Fibroblast of villous mesenchyme (primary cell): Measurements from ENCODE around the gene ARMC7. TPM values are rescaled to one million over a fixed set of nuclear protein-coding genes. Genes with fewer than 3 reads are reported as not detected.
"Not testable (repeated sequence)": the region's sequence is repeated elsewhere in the genome, so short reads cannot be mapped to it uniquely, and the experiment has no call there.

Experiments used
- DNase-seq: peaks from one replicate; pipeline ENCODE4 v3.0.0-alpha.2; 2010; ENCODE audit warnings: low read depth
- H3K4me3 ChIP-seq: 2 replicates; pipeline ENCODE4 v1.5.1; 2011; ENCODE audit warnings: low read depth, mild to moderate bottlenecking, low read length
- CTCF ChIP-seq: IDR thresholded peaks from 2 replicates; pipeline ENCODE4 v1.5.1; 2012; ENCODE audit warnings: low read depth, mild to moderate bottlenecking, low read length; ENCODE audit not compliant: insufficient read depth
- total RNA-seq: library from RNA; depleted of rRNA; stranded (reverse); fragments of >200 nt; gene quantifications from 2 replicates; pipeline ENCODE4 v1.2.3, GENCODE V29; 2012

ARMC7 gene
- total RNA-seq, 1 donor, result 3.0 TPM

GRCh38 chr17:75159196-75160031 lies 49.6 kb downstream of the ARMC7 start:
- TF ChIP-seq CTCF, result no peak
- DNase-seq, result no peak
- H3K4me3 ChIP-seq, result no peak overlapping the region

DNA sequence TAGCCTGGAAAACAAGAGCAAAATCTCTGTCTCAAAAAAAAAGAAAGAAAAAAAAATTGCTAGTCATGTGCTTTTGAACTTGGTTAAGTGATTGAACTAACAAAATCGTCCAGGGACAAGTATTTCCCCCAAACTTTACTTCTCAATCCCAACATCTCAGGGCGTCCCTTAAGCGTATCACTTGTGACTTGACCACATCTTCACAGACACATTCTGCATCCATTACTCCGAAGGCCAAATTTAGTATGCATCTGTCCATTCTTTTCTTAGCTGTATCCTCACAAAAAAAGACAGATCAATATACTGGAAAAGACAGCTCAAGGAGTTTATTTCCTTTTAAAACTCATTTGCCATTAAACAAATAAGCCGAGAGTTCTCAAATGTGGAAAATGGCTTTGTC lies 50.4 kb downstream of the ARMC7 start:
- no peak for DNase-seq
- H3K4me3 ChIP-seq, result no peak overlapping the region
- no peak for TF ChIP-seq CTCF

- no peak for TF ChIP-seq CTCF
- DNase-seq, result no peak
- H3K4me3 ChIP-seq, result no peak overlapping the region
These were observed 53.3 kb downstream of the ARMC7 start for GRCh38 chr17:75163074-75163473.

GRCh38 chr17:75164606-75165005 lies 54.8 kb downstream of the ARMC7 start:
- DNase-seq, H3K4me3 ChIP-seq: not testable (repeated sequence)

DNA sequence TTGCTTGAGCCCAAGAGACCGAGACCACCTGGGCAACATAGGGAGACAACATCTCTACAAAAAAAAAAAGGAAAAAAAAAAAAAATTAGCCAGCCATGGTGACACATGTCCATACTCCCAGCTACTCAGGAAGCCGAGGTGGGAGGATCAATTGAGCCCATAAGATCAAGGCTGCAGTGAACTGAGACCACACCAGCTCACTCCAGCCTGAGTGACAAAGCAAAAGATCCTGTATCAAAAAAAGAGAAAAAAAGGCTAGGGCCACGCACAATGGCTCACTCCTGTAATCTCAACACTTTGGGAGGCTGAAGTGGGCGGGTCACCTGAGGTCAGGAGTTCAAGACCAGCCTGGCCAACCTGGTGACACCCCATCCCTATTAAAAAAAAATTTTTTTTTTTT lies 59.2 kb downstream of the ARMC7 start:
- TF ChIP-seq CTCF, result no peak
- DNase-seq, result no peak
- no peak overlapping the region for H3K4me3 ChIP-seq

DNA sequence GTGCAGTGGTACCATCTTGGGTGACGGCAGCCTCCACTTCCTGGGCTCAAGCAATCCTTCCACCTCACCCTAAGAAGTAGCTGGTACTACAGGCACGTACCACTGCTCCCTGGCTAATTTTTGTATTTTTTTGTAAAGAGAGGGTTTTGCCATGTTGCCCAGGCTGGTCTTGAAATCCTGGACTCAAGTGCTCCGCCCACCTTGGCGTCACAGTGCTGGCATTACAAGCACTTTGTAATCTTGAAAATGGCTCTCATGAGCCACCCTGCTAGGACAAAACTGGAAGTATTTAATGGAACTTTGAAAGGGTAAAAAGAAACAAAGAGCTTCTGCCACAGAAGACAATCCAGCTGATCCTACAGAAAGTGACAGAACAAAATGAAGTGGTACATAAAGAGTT lies 63.8 kb downstream of the ARMC7 start:
- no peak for DNase-seq
- H3K4me3 ChIP-seq, result no peak overlapping the region
- no peak for TF ChIP-seq CTCF

DNA sequence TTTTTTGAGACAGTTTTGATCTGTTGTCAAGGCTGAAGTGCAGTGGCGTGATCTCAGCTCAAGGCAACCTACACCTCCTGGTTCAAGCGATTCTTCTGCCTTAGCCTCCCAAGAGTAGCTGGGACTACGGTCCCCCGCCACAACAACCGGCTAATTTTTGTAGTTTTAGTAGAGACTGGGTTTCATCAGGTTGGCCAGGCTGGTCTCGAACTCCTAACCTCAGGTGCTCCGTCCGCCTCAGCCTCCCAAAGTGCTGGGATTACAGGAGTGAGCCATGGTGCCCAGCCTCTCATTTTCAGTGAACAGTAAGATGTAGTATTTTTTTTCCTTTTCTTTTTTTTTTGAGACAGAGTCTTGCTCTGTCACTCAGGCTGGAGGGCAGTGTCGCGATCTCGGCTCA lies 65.2 kb downstream of the ARMC7 start:
- H3K4me3 ChIP-seq, result no peak overlapping the region
- no peak for DNase-seq
- TF ChIP-seq CTCF, result no peak
